ENCODE results near the gene LPCAT2.

The LPCAT2 gene, protein sequence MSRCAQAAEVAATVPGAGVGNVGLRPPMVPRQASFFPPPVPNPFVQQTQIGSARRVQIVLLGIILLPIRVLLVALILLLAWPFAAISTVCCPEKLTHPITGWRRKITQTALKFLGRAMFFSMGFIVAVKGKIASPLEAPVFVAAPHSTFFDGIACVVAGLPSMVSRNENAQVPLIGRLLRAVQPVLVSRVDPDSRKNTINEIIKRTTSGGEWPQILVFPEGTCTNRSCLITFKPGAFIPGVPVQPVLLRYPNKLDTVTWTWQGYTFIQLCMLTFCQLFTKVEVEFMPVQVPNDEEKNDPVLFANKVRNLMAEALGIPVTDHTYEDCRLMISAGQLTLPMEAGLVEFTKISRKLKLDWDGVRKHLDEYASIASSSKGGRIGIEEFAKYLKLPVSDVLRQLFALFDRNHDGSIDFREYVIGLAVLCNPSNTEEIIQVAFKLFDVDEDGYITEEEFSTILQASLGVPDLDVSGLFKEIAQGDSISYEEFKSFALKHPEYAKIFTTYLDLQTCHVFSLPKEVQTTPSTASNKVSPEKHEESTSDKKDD

DNA sequence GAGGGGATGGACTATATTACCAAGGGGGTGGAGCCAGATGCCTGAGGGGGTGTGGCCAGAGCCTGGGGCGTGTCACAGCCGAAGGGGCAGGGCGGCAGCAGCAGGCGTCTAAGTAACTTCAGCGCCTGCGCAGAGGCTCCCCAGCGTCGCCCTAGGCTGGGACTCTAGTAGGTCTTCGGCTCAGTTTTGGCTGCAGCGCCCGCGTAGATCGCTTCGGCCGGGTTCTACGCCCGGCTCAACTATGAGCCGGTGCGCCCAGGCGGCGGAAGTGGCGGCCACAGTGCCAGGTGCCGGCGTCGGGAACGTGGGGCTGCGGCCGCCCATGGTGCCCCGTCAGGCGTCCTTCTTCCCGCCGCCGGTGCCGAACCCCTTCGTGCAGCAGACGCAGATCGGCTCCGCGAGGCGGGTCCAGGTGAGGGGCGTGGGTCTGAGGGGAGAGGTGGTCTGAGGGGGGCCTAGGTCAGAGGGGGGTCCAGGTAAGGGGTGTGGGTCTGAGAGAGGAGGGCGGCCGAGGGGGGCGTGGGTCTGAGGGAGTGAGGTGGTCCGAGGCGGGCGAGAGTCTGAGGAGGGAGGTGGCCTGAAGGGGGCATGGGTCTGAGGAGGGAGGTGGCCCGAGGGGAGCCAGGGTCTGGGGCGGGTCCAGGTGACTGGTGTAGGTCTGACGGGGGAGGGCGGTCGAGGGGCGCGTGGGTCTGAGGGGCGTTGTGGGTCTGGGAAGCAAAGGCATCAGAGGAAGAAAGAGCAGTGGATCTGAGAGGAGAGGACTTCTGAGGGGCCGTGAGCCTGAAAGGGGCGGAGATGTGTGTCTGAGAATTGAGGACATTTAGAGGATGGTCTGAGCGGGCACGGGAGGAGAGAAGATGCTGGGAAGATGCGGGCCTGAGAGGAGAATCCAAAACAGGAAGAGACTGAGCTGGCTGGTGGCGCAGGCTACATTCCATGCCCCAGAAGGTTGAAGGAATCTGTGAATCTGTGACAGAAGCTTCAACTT lies at the start of gene LPCAT2:
Gene LPCAT2 (plus strand): TSS at position 132 of the 991 bp plus-strand sequence. CDS start 110 bp downstream, at position 242.
- DNase-seq = peak; percentile 66

DNA sequence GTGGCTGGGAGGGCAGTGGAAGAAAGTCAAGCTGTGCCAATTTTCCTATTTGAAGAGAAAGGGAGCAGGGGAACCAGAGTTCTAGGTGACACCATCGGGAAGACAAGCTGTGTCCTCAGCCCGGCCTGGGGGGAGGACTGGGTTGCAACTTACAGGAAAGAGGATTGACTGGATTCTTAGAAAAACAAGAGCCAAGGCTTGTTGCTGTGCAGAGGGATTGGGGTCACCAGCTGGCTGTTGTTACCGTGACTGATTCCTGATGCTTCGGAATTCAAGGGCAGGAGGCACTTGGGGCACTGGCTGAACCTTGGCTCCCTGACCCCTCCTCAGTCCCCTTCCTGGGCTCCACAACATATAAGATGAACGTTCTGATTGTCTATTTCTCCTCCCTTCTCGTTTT lies 46.6 kb upstream of the LPCAT2 start:
- no peak for DNase-seq

GRCh38 chr16:55464375-55464774 lies 44.5 kb upstream of the LPCAT2 start:
- DNase-seq = no peak

GRCh38 chr16:55465077-55465896 lies 43.6 kb upstream of the LPCAT2 start:
- DNase-seq = peak; percentile 77

- DNase-seq = no peak
Measured at GRCh38 chr16:55466209-55466608, 42.7 kb upstream of the LPCAT2 start.

DNA sequence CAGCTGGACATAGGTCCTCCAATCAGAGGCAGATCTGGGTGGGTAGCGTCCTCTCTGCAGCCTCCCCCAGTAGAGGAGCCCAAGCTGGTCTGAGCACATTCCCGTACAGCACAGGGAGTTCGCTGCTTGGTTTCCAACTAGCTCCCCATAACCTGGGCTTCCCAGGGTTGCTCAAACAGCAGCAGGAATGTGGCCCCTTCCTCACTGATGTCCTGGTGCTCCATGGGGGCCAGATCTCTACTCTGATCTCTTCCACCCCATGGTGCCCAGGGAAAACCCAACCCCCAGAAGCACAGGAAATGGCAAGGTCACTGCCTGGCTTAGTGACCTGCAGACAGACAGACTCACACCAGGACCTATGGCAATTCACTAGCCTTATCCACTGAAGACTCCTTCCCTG lies 41.0 kb upstream of the LPCAT2 start:
- DNase-seq = no peak

GRCh38 chr16:55468352-55468990 lies 40.4 kb upstream of the LPCAT2 start:
- DNase-seq = no peak

- no peak for DNase-seq
Measured at GRCh38 chr16:55469821-55470532, 38.9 kb upstream of the LPCAT2 start.

- no peak for DNase-seq
Measured at GRCh38 chr16:55470533-55471371, 38.1 kb upstream of the LPCAT2 start.

GRCh38 chr16:55471448-55472097 lies 37.3 kb upstream of the LPCAT2 start:
- DNase-seq = no peak

DNA sequence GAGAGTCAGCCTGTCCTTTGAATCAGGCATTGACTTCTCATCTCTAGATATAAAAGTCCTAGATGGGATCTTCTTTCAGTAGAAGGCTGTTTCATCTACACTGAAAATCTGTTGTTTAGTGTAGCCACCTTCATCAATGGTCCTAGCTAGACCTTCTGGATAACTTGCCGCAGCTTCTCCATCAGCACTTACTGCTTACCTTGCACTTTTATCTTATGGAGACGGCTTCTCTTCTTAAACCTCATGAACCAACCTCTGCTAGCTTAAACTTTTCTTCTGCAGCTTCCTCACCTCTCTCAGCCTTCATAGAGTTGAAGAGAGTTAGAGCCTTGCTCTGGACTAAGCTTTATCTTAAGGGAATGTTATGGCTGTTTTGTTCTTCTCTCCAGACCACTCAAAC lies 35.3 kb upstream of the LPCAT2 start:
- no peak for DNase-seq

- DNase-seq = no peak
Measured at GRCh38 chr16:55474821-55475220, 34.1 kb upstream of the LPCAT2 start.

- DNase-seq = no peak
Measured at GRCh38 chr16:55475919-55476318, 33.0 kb upstream of the LPCAT2 start.

GRCh38 chr16:55476625-55477533 lies 32.0 kb upstream of the LPCAT2 start:
- DNase-seq = no peak

- no peak for DNase-seq
Measured at GRCh38 chr16:55477736-55478135, 31.1 kb upstream of the LPCAT2 start.

DNA sequence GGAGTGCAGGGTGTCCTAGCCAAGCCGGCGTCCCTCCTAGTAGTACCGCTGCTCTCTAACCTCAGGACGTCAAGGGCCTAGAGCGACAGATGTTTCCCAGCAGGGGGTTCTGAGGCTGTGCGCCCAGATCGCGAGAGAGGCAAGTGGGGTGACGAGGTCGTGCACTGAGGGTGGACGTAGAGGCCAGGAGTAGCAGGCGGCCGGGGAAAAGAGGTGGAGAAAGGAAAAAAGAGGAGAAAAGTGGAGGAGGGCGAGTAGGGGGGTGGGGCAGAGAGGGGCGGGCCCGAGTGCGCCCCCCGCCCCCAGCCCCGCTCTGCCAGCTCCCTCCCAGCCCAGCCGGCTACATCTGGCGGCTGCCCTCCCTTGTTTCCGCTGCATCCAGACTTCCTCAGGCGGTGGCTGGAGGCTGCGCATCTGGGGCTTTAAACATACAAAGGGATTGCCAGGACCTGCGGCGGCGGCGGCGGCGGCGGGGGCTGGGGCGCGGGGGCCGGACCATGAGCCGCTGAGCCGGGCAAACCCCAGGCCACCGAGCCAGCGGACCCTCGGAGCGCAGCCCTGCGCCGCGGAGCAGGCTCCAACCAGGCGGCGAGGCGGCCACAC lies 29.9 kb upstream of the LPCAT2 start, which contains the start of gene MMP2:
Gene MMP2 (plus strand): TSS at position 372 of the 603 bp plus-strand sequence. CDS start 282 bp downstream, outside the sequence.
- no peak for DNase-seq

- no peak for DNase-seq
Measured at GRCh38 chr16:55479430-55480140, 29.3 kb upstream of the LPCAT2 start.

Measured in CD4-positive, alpha-beta T cell treated with Interleukin-15 for 1 hour (primary cell).